GM12872 (cell line): Measurements from ENCODE around the gene FXYD7.

Experiments
- TF ChIP-seq, protein P1 (sequence below): IDR thresholded peaks from 3 replicates; pipeline ENCODE4 v1.5.1; 2011; ENCODE audit warnings: low read depth, mild to moderate bottlenecking, low read length, moderate library complexity; ENCODE audit not compliant: insufficient read depth

FXYD7 gene

DNA sequence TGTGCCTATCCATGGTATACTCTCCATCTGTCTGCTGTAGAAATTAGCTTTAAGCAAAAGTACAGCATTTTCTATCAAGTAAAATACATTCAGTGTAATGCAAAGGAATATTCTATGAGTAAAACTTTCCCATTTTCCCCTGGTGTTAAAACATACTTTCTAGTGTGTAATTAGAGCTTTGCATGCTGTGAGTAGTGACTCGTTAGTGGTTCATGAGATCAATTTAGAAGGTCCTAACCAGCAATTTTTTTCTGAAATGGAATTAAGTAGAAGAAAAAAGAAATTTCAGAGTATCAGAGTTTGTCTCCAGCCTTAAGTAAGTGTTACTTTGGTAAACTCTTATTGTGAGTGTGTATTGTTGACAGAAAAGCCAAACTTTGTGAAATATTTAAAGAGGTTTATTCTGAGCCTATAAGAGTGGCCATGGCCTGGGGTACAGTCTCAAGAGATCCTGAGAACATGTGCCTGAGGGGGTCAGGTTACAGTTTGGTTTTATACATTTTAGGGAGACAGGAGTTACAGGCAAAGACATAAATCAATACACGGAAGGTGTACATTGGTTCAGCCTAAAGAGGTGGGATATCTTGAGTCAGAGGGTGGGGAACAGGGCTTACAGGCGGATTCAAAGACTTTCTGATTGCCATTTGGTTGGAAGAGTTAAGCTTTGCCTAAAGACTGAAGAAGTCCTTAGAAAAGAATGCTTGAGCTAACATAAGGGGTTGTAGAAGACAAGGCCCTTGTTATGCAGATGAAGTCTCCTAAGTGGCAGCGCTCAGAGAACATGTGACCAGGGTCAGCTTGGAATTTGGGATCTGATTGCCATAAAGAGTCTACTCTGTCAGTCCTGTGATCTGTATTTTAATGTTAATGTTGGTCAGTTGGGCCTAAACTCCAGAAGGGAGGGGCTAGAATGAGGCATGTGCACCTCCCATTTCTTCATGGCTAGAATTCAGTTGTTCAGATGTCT is 60.0 kb downstream of the FXYD7 start:
- TF ChIP-seq, protein P1, sequence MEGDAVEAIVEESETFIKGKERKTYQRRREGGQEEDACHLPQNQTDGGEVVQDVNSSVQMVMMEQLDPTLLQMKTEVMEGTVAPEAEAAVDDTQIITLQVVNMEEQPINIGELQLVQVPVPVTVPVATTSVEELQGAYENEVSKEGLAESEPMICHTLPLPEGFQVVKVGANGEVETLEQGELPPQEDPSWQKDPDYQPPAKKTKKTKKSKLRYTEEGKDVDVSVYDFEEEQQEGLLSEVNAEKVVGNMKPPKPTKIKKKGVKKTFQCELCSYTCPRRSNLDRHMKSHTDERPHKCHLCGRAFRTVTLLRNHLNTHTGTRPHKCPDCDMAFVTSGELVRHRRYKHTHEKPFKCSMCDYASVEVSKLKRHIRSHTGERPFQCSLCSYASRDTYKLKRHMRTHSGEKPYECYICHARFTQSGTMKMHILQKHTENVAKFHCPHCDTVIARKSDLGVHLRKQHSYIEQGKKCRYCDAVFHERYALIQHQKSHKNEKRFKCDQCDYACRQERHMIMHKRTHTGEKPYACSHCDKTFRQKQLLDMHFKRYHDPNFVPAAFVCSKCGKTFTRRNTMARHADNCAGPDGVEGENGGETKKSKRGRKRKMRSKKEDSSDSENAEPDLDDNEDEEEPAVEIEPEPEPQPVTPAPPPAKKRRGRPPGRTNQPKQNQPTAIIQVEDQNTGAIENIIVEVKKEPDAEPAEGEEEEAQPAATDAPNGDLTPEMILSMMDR, result no peak
